Hepatocyte (in vitro differentiated cells): Measurements from ENCODE around the gene GABRA1. TPM values are rescaled to one million over a fixed set of nuclear protein-coding genes. Genes with fewer than 3 reads are reported as not detected.

Source experiments
- DNase-seq: peaks from one replicate; pipeline ENCODE4 v3.0.0-alpha.2; 2016; ENCODE audit warnings: low spot score
- H2AFZ ChIP-seq: fragments of 200-600 bp; sonication (generic); 2 replicates; pipeline ENCODE4 v1.6.0; 2016; ENCODE audit warnings: antibody characterized with exemption, mild to moderate bottlenecking
- H3K27ac ChIP-seq: fragments of 200-600 bp; sonication (generic); 2 replicates; pipeline ENCODE4 v1.5.1; 2016; ENCODE audit warnings: mild to moderate bottlenecking
- H3K27me3 ChIP-seq: fragments of 200-600 bp; sonication (generic); 2 replicates; pipeline ENCODE4 v1.6.1; 2016
- H3K36me3 ChIP-seq: fragments of 200-600 bp; sonication (generic); replicated peaks from 2 replicates; pipeline ENCODE4 v1.5.1; 2016; ENCODE audit warnings: low read depth; ENCODE audit not compliant: insufficient read depth
- H3K4me1 ChIP-seq: fragments of 200-600 bp; sonication (generic); 2 replicates; pipeline ENCODE4 v1.5.1; 2016; ENCODE audit warnings: mild to moderate bottlenecking, moderate library complexity; ENCODE audit not compliant: insufficient read depth
- H3K4me2 ChIP-seq: fragments of 200-600 bp; sonication (generic); 2 replicates; pipeline ENCODE4 v1.6.0; 2016
- H3K4me3 ChIP-seq: fragments of 200-600 bp; sonication (generic); 2 replicates; pipeline ENCODE4 v1.5.1; 2016; ENCODE audit warnings: mild to moderate bottlenecking
- H3K79me2 ChIP-seq: fragments of 200-600 bp; sonication (generic); 2 replicates; pipeline ENCODE4 v1.6.0; 2017; ENCODE audit warnings: mild to moderate bottlenecking
- H3K9me2 ChIP-seq: fragments of 200-600 bp; sonication (generic); replicated peaks from 2 replicates; pipeline ENCODE4 v1.6.0; 2017; ENCODE audit warnings: mild to moderate bottlenecking; ENCODE audit not compliant: insufficient read depth
- H3K9me3 ChIP-seq: fragments of 200-600 bp; sonication (generic); 2 replicates; pipeline ENCODE4 v1.5.1; 2016; ENCODE audit warnings: low read depth, mild to moderate bottlenecking
- H4K20me1 ChIP-seq: fragments of 200-600 bp; sonication (generic); 2 replicates; pipeline ENCODE4 v1.6.0; 2016; ENCODE audit warnings: mild to moderate bottlenecking; ENCODE audit not compliant: insufficient read depth, poor library complexity, severe bottlenecking
- CTCF ChIP-seq: fragments of 200-600 bp; sonication (generic); IDR thresholded peaks from 2 replicates; pipeline ENCODE4 v1.5.1; 2016; ENCODE audit warnings: antibody characterized with exemption, mild to moderate bottlenecking; ENCODE audit not compliant: poor library complexity
- EZH2 ChIP-seq: fragments of 200-600 bp; sonication (generic); IDR thresholded peaks from 2 replicates; pipeline ENCODE4 v1.6.1; 2016; ENCODE audit warnings: antibody characterized with exemption, mild to moderate bottlenecking, borderline replicate concordance
- EZH2phosphoT487 ChIP-seq: fragments of 200-600 bp; sonication (generic); IDR thresholded peaks from one replicate; pipeline ENCODE4 v1.6.1; 2018; ENCODE audit warnings: antibody characterized with exemption, mild to moderate bottlenecking, low read depth, moderate library complexity; ENCODE audit not compliant: unreplicated experiment, severe bottlenecking
- WGBS: methylation state at CpG from one replicate; pipeline ENCODE4 v1.1.6; 2016; ENCODE audit warnings: low lambda C conversion rate; ENCODE audit errors: missing lambda C conversion rate; 5-methylcytosine and 5-hydroxymethylcytosine counted together
- polyA plus RNA-seq: library from polyadenylated mRNA; unstranded; fragments of >200 nt; fragmentation: Nextera tagmentation; extraction: Ambion mirVana; gene quantifications from 2 replicates; pipeline ENCODE4 v1.2.1, GENCODE V29; 2016
- total RNA-seq: library from RNA; depleted of rRNA; stranded (reverse); fragments of >200 nt; gene quantifications from 2 replicates; pipeline ENCODE4 v1.2.3, GENCODE V29; 2014

Gene GABRA1
- total and polyA plus RNA-seq, 2 experiments from 2014 or later: 0.30 to 0.42 TPM

- H3K27me3 ChIP-seq: no peaks in the 10 kb centered on the region
- no peak for TF ChIP-seq CTCF
- no peak overlapping the region for H2AFZ ChIP-seq
- DNase-seq: no peak
- 70% methylated on average over 1 of the region's 1 CpG for WGBS
- no peak overlapping the region for H3K4me2 ChIP-seq
- no peaks in the 10 kb centered on the region for H3K9me3 ChIP-seq
- H3K36me3 ChIP-seq: no peaks in the 10 kb centered on the region
- H3K27ac ChIP-seq: no peak overlapping the region
- no peaks in the 10 kb centered on the region for H3K4me1 ChIP-seq
- no peaks in the 10 kb centered on the region for H4K20me1 ChIP-seq
- H3K4me3 ChIP-seq: no peak overlapping the region
- no peaks in the 10 kb centered on the region for H3K79me2 ChIP-seq
- H3K9me2 ChIP-seq: no peaks in the 10 kb centered on the region
Observed at GRCh38 chr5:161895514-161895913, 47.6 kb downstream of the GABRA1 start.

- no peaks in the 10 kb centered on the region for H3K36me3 ChIP-seq
- 74% methylated on average over 7 of the region's 7 CpGs for WGBS
Observed at GRCh38 chr5:161897033-161897432, 49.1 kb downstream of the GABRA1 start.

GRCh38 chr5:161899590-161899989, 51.7 kb downstream of the GABRA1 start:
- H3K9me2 ChIP-seq: no peaks in the 10 kb centered on the region
- H3K27me3 ChIP-seq: no peaks in the 10 kb centered on the region
- H3K36me3 ChIP-seq: no peaks in the 10 kb centered on the region
- no peak overlapping the region for H2AFZ ChIP-seq
- no peak overlapping the region for H3K4me2 ChIP-seq
- no peak overlapping the region for H3K4me3 ChIP-seq
- H3K79me2 ChIP-seq: no peaks in the 10 kb centered on the region
- TF ChIP-seq EZH2phosphoT487 (no peak), CTCF (no peak), EZH2 (no peak)
- no peaks in the 10 kb centered on the region for H4K20me1 ChIP-seq
- no peaks in the 10 kb centered on the region for H3K4me1 ChIP-seq
- H3K27ac ChIP-seq: no peak overlapping the region
- no peak for DNase-seq
- H3K9me3 ChIP-seq: no peaks in the 10 kb centered on the region

More at GRCh38 chr5:161897033-161897432, 49.1 kb downstream of the GABRA1 start:
- H3K27me3 ChIP-seq: no peaks in the 10 kb centered on the region
- no peak overlapping the region for H3K4me2 ChIP-seq
- no peak for DNase-seq
- no peak overlapping the region for H3K27ac ChIP-seq
- H3K4me3 ChIP-seq: no peak overlapping the region
- no peaks in the 10 kb centered on the region for H4K20me1 ChIP-seq
- H3K9me3 ChIP-seq: no peaks in the 10 kb centered on the region
- H3K9me2 ChIP-seq: no peaks in the 10 kb centered on the region
- TF ChIP-seq CTCF: no peak
- no peak for TF ChIP-seq EZH2
- no peak for TF ChIP-seq EZH2phosphoT487
- no peaks in the 10 kb centered on the region for H3K79me2 ChIP-seq
- no peak overlapping the region for H2AFZ ChIP-seq
- no peaks in the 10 kb centered on the region for H3K4me1 ChIP-seq

- H3K4me1 ChIP-seq: no peaks in the 10 kb centered on the region
- TF ChIP-seq EZH2phosphoT487 (no peak), EZH2 (no peak)
- H3K36me3 ChIP-seq: no peaks in the 10 kb centered on the region
- DNase-seq: no peak
- H3K4me3 ChIP-seq: no peak overlapping the region
- no peak overlapping the region for H3K27ac ChIP-seq
- H3K27me3 ChIP-seq: no peaks in the 10 kb centered on the region
- H2AFZ ChIP-seq: no peak overlapping the region
- H3K4me2 ChIP-seq: no peak overlapping the region
- H3K9me2 ChIP-seq: no peaks in the 10 kb centered on the region
- no peaks in the 10 kb centered on the region for H3K79me2 ChIP-seq
- no peaks in the 10 kb centered on the region for H3K9me3 ChIP-seq
- H4K20me1 ChIP-seq: no peaks in the 10 kb centered on the region
- WGBS: 100% methylated on average over 1 of the region's 1 CpG
Observed at GRCh38 chr5:161900981-161901380, 53.1 kb downstream of the GABRA1 start.
